Activated naive CD4-positive, alpha-beta T cell treated with anti-CD3 and anti-CD28 coated beads, Interleukin-2, amount 50 U/mL, for 72 hours (primary cell): ENCODE results near the gene DIP2C. TPM values are rescaled to one million over a fixed set of nuclear protein-coding genes. Genes with fewer than 3 reads are reported as not detected.
"Not testable (repeated sequence)": the region's sequence is repeated elsewhere in the genome, so short reads cannot be mapped to it uniquely, and the experiment has no call there.

ENCODE experiments used
- ATAC-seq, 2 donors: fragments of 150-1000 bp; cut with Tn5 transposase; 2 replicates each; pipeline ENCODE4 v1.10.0; 2021; ENCODE audit warnings: mild to moderate bottlenecking in 2 of 2, moderate library complexity in 2 of 2
- DNase-seq, 2 donors: peaks; one replicate each; pipeline ENCODE4 v3.0.0; 2021 to 2022; ENCODE audit warnings: low spot score in 2 of 2
- H3K27ac Mint-ChIP-seq, 2 donors: one replicate each; pipeline ENCODE4 v1.8.0; 2022; ENCODE audit warnings: mild to moderate bottlenecking in 2 of 2, mixed read lengths in 2 of 2
- H3K36me3 Mint-ChIP-seq, 2 donors: one replicate each; pipeline ENCODE4 v1.8.0; 2022; ENCODE audit warnings: mixed read lengths in 2 of 2
- H3K9me3 Mint-ChIP-seq, 2 donors: one replicate each; pipeline ENCODE4 v1.8.0; 2022; ENCODE audit warnings: mixed read lengths in 2 of 2
- total RNA-seq, 2 donors: library from RNA; stranded (reverse); gene quantifications; one replicate each; pipeline ENCODE4 v1.2.3, GENCODE V29; 2022

The DIP2C gene
- total RNA-seq, 2 donors from 2014 or later: 0.55 to 1.7 TPM

GRCh38 chr10:593901-594457 lies 95.5 kb downstream of the DIP2C start:
- H3K9me3 Mint-ChIP-seq: no peaks in the 10 kb centered on the region
- no peak for DNase-seq
- no peaks in the 10 kb centered on the region for H3K36me3 Mint-ChIP-seq
- no peak for ATAC-seq
- H3K27ac Mint-ChIP-seq: no peak overlapping the region

GRCh38 chr10:593421-593820 lies 96.0 kb downstream of the DIP2C start:
- H3K9me3 Mint-ChIP-seq: no peaks in the 10 kb centered on the region
- no peak for DNase-seq
- no peak overlapping the region for H3K27ac Mint-ChIP-seq
- no peaks in the 10 kb centered on the region for H3K36me3 Mint-ChIP-seq
- no peak for ATAC-seq

GRCh38 chr10:593016-593415 lies 96.5 kb downstream of the DIP2C start:
- ATAC-seq: no peak
- no peak for DNase-seq
- Mint-ChIP-seq H3K9me3 (no peaks in the 10 kb centered on the region), H3K36me3 (no peaks in the 10 kb centered on the region), H3K27ac (no peak overlapping the region)

- DNase-seq (no peak), ATAC-seq (no peak)
- Mint-ChIP-seq H3K27ac (no peak overlapping the region), H3K9me3 (no peaks in the 10 kb centered on the region), H3K36me3 (no peaks in the 10 kb centered on the region)
Measured at GRCh38 chr10:591646-592045, 97.8 kb downstream of the DIP2C start.

- Mint-ChIP-seq H3K9me3 (no peaks in the 10 kb centered on the region), H3K36me3 (no peaks in the 10 kb centered on the region), H3K27ac (no peak overlapping the region)
- ATAC-seq: no peak
- no peak for DNase-seq
Measured at GRCh38 chr10:590721-591120, 98.7 kb downstream of the DIP2C start.

- H3K36me3 Mint-ChIP-seq: no peaks in the 10 kb centered on the region
- ATAC-seq (no peak), DNase-seq (no peak)
- no peaks in the 10 kb centered on the region for H3K9me3 Mint-ChIP-seq
- no peak overlapping the region for H3K27ac Mint-ChIP-seq
Measured at GRCh38 chr10:589961-590680, 99.3 kb downstream of the DIP2C start.

GRCh38 chr10:588246-589165 lies 101.0 kb downstream of the DIP2C start:
- Mint-ChIP-seq H3K27ac (peak overlapping the region in 1 of 2 donors; percentile 55), H3K36me3 (no peaks in the 10 kb centered on the region), H3K9me3 (peaks cover 0 to 4% of the 10 kb centered on the region in 2 donors)
- no peak for DNase-seq
- no peak for ATAC-seq

- DNase-seq (no peak), ATAC-seq (no peak)
- no peaks in the 10 kb centered on the region for H3K36me3 Mint-ChIP-seq
- peaks cover 0 to 4% of the 10 kb centered on the region in 2 donors for H3K9me3 Mint-ChIP-seq
- no peak overlapping the region for H3K27ac Mint-ChIP-seq
Measured at GRCh38 chr10:586716-587115, 102.8 kb downstream of the DIP2C start.

- Mint-ChIP-seq H3K9me3 (peaks cover 0 to 4% of the 10 kb centered on the region in 2 donors), H3K27ac (no peak overlapping the region), H3K36me3 (no peaks in the 10 kb centered on the region)
- ATAC-seq: no peak
- DNase-seq: no peak
Measured at GRCh38 chr10:586151-586550, 103.3 kb downstream of the DIP2C start.

- no peak for ATAC-seq
- peaks cover 0 to 4% of the 10 kb centered on the region in 2 donors for H3K9me3 Mint-ChIP-seq
- no peak overlapping the region for H3K27ac Mint-ChIP-seq
- no peak for DNase-seq
- H3K36me3 Mint-ChIP-seq: no peaks in the 10 kb centered on the region
Measured at GRCh38 chr10:585502-585901, 104.0 kb downstream of the DIP2C start.

GRCh38 chr10:584497-585290 lies 104.8 kb downstream of the DIP2C start:
- not testable (repeated sequence) for H3K27ac Mint-ChIP-seq, H3K9me3 Mint-ChIP-seq, DNase-seq, ATAC-seq, H3K36me3 Mint-ChIP-seq

GRCh38 chr10:583433-583832 lies 106.0 kb downstream of the DIP2C start:
- peaks cover 4 to 10% of the 10 kb centered on the region in 2 donors for H3K9me3 Mint-ChIP-seq
- DNase-seq (no peak), ATAC-seq (no peak)
- H3K36me3 Mint-ChIP-seq: no peaks in the 10 kb centered on the region
- no peak overlapping the region for H3K27ac Mint-ChIP-seq

GRCh38 chr10:581776-582330 lies 107.6 kb downstream of the DIP2C start:
- H3K27ac Mint-ChIP-seq: no peak overlapping the region
- ATAC-seq: no peak
- DNase-seq: no peak
- H3K36me3 Mint-ChIP-seq: no peaks in the 10 kb centered on the region
- H3K9me3 Mint-ChIP-seq: peaks cover 4 to 10% of the 10 kb centered on the region in 2 donors

GRCh38 chr10:580778-581177 lies 108.7 kb downstream of the DIP2C start:
- ATAC-seq (no peak), DNase-seq (no peak)
- peaks cover 4 to 10% of the 10 kb centered on the region in 2 donors for H3K9me3 Mint-ChIP-seq

GRCh38 chr10:576130-576465 lies 113.4 kb downstream of the DIP2C start:
- Mint-ChIP-seq H3K9me3 (peaks cover 0 to 10% of the 10 kb centered on the region in 2 donors), H3K27ac (no peak overlapping the region), H3K36me3 (no peaks in the 10 kb centered on the region)
- ATAC-seq (no peak), DNase-seq (no peak)

More at GRCh38 chr10:580778-581177, 108.7 kb downstream of the DIP2C start:
- Mint-ChIP-seq H3K36me3 (no peaks in the 10 kb centered on the region), H3K27ac (no peak overlapping the region)

- Mint-ChIP-seq H3K9me3 (peaks cover under 1 to 11% of the 10 kb centered on the region in 2 donors), H3K27ac (no peak overlapping the region), H3K36me3 (peaks cover 0 to 4% of the 10 kb centered on the region in 2 donors)
- DNase-seq: no peak
- no peak for ATAC-seq
Measured at GRCh38 chr10:575402-576129, 113.9 kb downstream of the DIP2C start.
